ENCODE data around the gene LLGL2.

LLGL2 gene

GRCh38 chr17:75544250-75544649 lies 18.8 kb downstream of the LLGL2 start:
- H3K4me3 ChIP-seq (ENCODE audit: low read depth, low read length) = no peak overlapping the region
- no peak for TF ChIP-seq CTCF (IDR thresholded peaks at IDR 0.05; ENCODE audit: control insufficient read depth, extremely low read depth, insufficient read depth)
- no peak for DNase-seq (ENCODE audit: low read depth)

GRCh38 chr17:75546181-75546580 lies 20.7 kb downstream of the LLGL2 start:
- DNase-seq (ENCODE audit: low read depth) = no peak
- no peak for TF ChIP-seq CTCF (IDR thresholded peaks at IDR 0.05; ENCODE audit: control insufficient read depth, extremely low read depth, insufficient read depth)

DNA sequence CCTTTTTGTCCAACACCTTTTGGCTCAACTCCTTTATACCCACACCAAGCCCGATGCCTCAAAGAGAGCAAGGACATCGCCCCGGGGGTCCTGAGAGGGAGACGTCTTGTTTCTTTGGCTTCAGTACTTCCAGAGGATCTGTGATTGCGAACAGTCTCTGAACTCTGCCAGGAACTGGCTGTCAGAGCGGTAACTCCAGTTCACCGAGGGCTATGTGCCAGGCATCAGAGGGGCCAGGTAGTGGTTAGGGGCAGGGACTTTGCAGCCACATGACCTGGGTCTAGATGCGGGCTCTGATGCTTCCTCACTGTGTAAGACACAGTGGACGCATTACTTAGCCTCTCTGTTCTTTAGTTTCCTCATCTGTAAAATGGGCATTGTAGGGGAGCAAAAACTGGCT lies 21.6 kb downstream of the LLGL2 start:
- TF ChIP-seq CTCF (IDR thresholded peaks at IDR 0.05; ENCODE audit: control insufficient read depth, extremely low read depth, insufficient read depth) = no peak
- peak; percentile 65 for DNase-seq (ENCODE audit: low read depth)

More at GRCh38 chr17:75546181-75546580, 20.7 kb downstream of the LLGL2 start:
- H3K4me3 ChIP-seq (ENCODE audit: low read depth, low read length) = no peak overlapping the region

GRCh38 chr17:75548813-75549212 lies 23.3 kb downstream of the LLGL2 start:
- no peak for TF ChIP-seq CTCF (IDR thresholded peaks at IDR 0.05; ENCODE audit: control insufficient read depth, extremely low read depth, insufficient read depth)
- no peak overlapping the region for H3K4me3 ChIP-seq (ENCODE audit: low read depth, low read length)

More for the DNA sequence above, 21.6 kb downstream of the LLGL2 start:
- peak overlapping the region; percentile 21; the same call in 1 of the 2 replicates for H3K4me3 ChIP-seq (ENCODE audit: low read depth, low read length)

DNA sequence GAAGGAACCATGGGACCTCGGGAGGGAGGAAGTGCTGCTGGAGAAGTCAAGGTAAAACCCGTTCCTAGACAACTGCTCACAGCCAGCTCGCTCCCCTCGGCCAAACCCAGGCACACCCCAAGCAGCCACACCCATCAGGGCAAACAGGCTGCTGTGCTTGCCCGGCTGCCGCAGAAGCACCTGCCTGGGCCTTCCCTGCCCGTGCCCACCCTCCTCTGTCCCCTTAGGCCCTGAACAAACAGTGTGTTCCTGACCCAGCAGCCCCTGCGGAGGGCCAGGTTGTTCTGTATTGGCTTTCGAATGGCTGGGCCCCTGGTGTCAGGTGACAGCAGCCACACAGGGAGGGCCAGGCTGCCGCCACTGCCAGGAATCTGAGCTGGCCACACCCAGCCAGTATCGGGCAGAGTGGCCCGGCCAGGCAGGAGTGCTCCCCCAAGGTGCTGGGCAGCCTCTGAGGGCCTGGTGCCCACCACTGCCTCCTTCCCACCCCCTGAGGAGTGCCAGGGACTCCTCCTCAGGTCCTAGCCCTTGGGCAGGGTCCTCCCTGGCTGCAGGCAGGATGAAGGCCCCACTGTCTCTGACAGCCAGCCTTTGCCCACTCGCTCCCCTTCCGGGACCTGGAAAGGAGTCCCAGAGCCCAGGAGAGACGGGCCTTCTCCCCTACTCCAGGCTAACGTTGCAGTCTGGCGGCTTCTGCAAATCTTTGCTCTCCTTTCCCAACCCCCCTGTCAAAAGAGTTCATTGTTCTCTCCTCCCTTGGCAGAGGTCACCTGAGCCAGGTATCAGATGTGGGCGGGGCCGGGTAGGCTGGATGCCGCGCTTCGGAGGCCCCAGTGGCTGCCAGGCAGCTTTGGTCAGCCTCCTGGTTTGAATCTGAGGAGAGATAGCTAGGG lies 24.0 kb downstream of the LLGL2 start:
- DNase-seq (ENCODE audit: low read depth) = peak; percentile 66
- peak overlapping the region; percentile 44 for H3K4me3 ChIP-seq (ENCODE audit: low read depth, low read length)
- no peak for TF ChIP-seq CTCF (IDR thresholded peaks at IDR 0.05; ENCODE audit: control insufficient read depth, extremely low read depth, insufficient read depth)

More at GRCh38 chr17:75548813-75549212, 23.3 kb downstream of the LLGL2 start:
- no peak for DNase-seq (ENCODE audit: low read depth)

- DNase-seq (ENCODE audit: low read depth) = no peak
- TF ChIP-seq CTCF (IDR thresholded peaks at IDR 0.05; ENCODE audit: control insufficient read depth, extremely low read depth, insufficient read depth) = no peak
- H3K4me3 ChIP-seq (ENCODE audit: low read depth, low read length) = peak overlapping the region; percentile 44
Observed at GRCh38 chr17:75550139-75550465, 24.6 kb downstream of the LLGL2 start.

Data from LNCaP clone FGC (cell line).